ENCODE data around the gene APOL4.
"Not testable (repeated sequence)": the region's sequence is repeated elsewhere in the genome, so short reads cannot be mapped to it uniquely, and the experiment has no call there.

Gene APOL4

DNA sequence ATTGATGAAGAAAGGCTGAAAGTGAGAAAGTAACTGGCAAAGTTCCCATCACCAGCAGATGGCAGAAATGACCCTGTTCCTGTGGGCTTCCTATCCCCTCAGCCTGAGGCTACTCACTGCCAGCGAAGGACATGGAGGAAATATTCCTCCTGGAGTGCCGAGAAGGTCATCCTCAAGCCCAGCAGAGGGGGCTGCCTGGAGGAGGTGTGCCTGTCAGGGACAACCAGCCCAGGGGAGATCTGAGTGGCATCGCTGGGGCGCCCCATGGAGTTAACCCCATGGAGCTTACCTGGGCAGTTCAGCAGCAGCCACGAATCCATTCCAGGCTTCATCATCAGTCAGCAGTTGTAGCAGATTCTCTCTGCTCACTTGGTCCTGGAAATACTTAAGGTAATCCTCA lies 29.4 kb upstream of the APOL4 start:
- not testable (repeated sequence) for DNase-seq (ENCODE audit: low spot score)

DNA sequence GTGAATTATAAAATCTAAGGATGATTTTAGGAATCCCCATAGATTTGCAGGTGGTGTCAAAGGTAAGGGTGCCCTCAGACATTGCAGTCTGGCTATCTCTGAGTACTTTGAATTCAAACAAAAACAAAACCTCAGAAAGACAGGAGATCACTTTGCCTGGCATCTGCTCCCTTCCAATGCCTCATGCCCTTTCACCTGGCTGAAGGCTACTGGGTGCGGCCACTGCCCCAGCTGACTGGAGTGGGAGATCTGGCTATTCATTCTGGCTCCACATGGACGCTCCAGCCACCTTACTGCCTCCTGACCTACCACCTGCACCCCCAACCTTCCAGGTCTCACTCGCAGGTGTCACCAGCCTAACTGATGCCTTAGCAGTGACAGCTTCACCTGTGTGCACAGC lies 28.0 kb upstream of the APOL4 start:
- DNase-seq (ENCODE audit: low spot score) = not testable (repeated sequence)

GRCh38 chr22:36228944-36229343 lies 27.3 kb upstream of the APOL4 start:
- no peak for DNase-seq (ENCODE audit: low spot score)

- not testable (repeated sequence) for DNase-seq (ENCODE audit: low spot score)
Observed at GRCh38 chr22:36228369-36228768, 26.8 kb upstream of the APOL4 start.

GRCh38 chr22:36227806-36228205 lies 26.2 kb upstream of the APOL4 start:
- DNase-seq (ENCODE audit: low spot score) = no peak

GRCh38 chr22:36227396-36227795 lies 25.8 kb upstream of the APOL4 start:
- DNase-seq (ENCODE audit: low spot score) = no peak

GRCh38 chr22:36226189-36226588 lies 24.6 kb upstream of the APOL4 start:
- DNase-seq (ENCODE audit: low spot score) = no peak

GRCh38 chr22:36225333-36225922 lies 23.8 kb upstream of the APOL4 start:
- DNase-seq (ENCODE audit: low spot score) = no peak

- no peak for DNase-seq (ENCODE audit: low spot score)
Observed at GRCh38 chr22:36224245-36224644, 22.6 kb upstream of the APOL4 start.

DNA sequence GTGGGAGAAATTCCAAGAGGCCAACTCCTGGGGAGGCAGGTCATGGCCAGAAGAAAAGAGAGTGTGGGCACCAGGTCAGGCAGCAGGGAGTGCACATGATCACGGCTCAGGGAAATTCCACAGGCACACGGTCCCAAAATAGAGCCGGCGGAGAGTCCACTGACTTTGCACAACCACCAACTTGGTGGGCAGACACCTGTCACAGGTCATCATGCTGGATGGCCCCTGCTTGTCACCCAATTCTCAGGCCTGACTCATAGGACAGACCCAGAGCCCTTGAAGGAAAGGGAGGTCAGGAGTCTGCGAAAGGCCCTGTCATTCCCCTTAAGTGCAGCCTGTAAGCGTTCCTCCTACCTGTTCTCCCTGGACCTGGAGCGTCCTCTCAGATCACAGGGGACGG lies 21.9 kb upstream of the APOL4 start:
- no peak for DNase-seq (ENCODE audit: low spot score)

- DNase-seq (ENCODE audit: low spot score) = no peak
Observed at GRCh38 chr22:36222887-36223450, 21.4 kb upstream of the APOL4 start.

- peak; percentile 37 for DNase-seq (ENCODE audit: low spot score)
Observed at GRCh38 chr22:36221799-36222751, 20.5 kb upstream of the APOL4 start.

DNA sequence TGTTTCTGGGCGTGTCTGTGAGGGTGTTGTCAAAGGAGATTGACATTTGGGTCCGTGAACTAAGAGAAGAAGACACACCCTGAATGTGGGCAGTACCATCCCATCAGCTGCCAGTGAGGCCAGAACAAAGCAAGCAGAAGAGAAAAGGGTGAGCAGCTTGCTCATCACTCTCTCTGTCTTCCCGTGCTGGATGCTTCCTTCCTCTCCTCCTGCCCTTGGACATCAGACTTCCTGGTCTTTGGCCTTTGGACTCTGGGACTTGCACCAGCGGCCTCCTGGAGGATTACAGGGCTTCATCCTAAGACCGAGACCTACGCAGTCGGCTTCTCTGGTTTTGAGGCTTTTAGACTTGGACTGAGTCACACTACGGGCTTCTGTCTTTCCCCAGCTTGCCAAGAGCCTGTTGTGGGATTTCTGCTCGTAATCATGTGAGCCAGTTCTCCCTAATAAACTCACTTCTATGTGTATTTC lies 18.9 kb upstream of the APOL4 start:
- peak; percentile 42 for DNase-seq (ENCODE audit: low spot score)

- DNase-seq (ENCODE audit: low spot score) = no peak
Observed at GRCh38 chr22:36218648-36219193, 17.1 kb upstream of the APOL4 start.

DNA sequence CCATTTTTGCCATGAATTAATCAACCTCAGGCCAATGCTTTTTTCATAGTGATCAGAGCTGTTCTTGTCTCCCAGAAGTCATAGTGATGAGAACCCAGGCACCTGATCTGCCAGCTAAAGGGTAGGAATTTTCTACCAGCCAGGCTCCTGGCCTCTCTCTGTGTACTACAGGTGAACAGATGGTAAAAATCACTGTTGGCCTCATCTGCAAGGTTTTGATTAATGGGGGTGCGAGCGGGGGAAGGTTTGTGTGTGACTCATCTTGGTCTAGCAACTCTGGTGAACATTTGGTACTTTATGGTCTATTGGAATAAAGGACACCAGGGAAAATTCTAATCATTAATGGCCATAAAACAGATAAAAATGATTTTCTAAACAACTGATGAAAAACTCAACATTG lies 14.4 kb upstream of the APOL4 start:
- no peak for DNase-seq (ENCODE audit: low spot score)

DNA sequence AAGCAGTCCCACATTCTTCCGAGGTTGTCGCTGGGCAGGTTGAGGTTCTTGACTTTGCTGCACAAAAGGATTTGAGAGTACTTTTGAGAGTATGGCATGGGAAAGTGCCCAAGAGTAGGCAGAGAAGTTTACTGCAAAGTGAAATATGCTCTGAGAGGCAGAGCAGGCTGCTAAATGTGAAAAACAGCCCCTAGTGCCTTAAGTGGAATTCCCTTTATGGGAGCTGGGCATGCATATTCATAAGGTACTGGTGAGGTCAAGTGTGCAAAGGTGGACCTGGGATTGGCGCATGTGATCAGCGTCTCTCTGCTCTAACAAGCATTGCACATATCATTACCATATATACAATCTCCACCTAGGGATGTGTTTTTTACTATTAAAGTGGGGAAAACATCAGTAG lies 12.0 kb upstream of the APOL4 start:
- DNase-seq (ENCODE audit: low spot score) = no peak

GRCh38 chr22:36212901-36213300 lies 11.3 kb upstream of the APOL4 start:
- DNase-seq (ENCODE audit: low spot score) = no peak

DNA sequence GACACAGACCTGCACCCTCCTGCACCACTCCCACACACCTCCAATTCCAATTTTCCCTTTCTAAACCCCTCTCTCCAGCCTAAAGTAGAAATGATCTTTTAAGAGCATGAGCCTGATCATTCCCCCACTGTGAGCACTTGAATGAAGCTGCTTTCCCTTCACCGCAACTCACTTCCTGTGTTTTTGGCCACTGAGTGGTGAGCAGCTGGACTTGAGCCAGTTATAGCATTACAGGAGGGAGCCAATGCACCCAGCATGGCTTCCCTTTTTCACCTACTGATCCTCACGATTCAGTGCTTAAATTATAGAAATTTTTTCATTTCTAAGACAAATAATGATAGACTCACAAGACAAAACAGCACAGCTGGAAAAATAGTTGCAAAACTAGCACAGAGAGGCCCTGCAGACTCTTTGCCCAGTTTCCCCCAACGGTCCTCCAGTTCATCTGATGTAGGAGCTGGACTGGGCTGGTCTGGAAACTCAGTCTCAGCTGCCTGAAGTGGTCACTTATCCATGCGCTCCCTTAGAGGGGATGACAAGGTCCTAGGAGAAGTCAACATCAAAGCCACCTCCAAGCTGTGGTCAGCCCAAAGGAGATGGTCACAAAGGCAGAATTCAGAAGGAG lies 9.7 kb upstream of the APOL4 start:
- peak; percentile 62 for DNase-seq (ENCODE audit: low spot score)

DNA sequence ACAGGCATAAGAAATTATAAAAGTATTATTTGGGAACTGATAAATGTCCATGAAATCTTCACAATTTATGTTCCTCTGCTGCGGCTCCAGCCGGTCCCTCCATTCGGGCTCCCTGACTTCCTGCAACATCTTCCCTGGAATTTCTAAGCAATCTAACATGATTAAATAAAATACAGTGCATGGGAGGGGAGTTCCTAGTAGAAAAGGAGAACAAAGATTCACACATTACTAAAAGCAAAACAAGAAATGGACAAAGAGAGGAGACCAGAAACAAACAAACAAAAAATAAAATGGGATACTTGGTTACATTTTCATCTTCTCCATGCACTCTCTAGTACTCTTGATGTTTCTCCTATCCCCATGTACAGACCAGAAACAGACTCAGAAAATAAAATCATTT lies 8.6 kb upstream of the APOL4 start:
- DNase-seq (ENCODE audit: low spot score) = no peak

- DNase-seq (ENCODE audit: low spot score) = not testable (repeated sequence)
Observed at GRCh38 chr22:36209488-36209908, 7.9 kb upstream of the APOL4 start.

DNA sequence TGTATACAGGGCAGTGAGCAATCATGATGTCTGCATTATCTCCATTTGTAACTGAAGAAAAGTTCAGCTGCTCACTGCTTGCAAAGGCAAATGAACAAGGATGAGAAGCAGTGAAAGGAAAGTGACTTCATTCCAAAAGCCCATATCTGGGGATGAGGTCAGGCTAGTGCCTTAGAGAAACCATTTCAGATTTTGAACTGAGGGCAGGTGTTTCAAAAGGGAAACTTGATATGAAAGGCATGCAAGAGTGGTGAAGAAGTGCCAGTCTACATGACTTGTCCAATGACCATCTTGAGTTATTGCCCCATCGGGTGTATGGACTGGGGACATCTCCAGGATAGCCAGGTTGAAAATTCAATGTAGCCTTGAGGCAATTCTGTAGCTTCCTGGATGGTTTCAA lies 7.3 kb upstream of the APOL4 start:
- DNase-seq (ENCODE audit: low spot score) = no peak

DNA sequence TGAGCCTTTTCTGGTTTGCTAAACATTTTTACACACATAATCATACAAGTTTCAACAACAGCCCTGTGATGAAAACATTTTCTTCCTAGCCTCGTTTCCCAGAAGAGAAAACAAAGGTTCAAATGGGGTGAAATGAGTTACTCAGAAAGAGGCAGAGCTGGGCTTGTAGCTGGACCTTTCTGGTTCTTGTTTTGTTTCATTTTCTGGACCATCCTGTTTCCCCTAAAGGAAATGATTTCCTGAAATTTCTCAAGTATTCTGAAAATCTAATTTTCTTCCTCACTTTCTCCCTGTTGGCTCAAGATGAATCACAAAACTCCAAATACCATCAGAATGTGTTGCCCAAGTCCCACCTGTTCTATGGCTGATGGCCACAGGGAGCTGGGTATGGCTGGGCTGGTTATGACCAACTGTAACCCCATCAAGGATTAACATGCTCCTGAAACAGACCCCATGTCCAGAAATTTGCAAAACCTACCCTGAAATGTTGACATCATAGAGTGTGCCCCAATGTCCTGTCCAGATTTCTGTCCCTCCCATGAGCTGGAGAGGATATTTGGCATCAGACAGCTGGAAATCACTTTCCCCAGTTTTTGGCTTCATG lies 6.7 kb upstream of the APOL4 start:
- DNase-seq (ENCODE audit: low spot score) = no peak

All from pons (tissue), 1 donor.